ENCODE measurements around the gene GLIPR2.
"Not testable (repeated sequence)": the region's sequence is repeated elsewhere in the genome, so short reads cannot be mapped to it uniquely, and the experiment has no call there.

Gene GLIPR2

DNA sequence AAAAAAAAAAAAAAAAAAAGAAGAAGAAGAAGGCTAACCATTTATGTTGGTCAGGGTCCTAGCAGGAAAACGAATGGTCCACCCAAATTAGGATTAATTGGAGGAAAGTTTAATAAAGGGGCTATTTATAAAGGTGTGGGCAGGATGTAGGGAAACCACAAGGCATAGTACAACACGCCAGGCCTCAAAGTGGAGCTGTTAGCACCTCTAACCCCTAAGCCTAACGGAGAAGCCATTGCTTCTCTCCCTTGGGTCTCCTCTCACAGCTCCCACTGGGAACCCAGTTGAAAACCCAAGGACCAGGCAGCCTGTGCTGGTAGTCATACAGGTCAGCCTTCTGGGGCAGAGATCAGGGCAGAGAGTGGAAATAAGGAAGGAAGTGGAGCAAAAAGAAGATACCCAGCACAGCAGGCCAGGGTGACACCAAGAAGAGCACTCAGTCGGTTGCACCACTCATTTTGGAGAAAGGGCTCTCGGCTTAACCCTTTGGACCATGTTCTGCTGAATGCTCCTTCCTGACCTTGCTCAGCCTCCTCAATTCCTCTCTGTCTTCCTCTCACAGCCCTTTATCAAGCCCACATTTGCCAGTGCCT, 8.8 kb upstream of the GLIPR2 start:
- Histone ChIP-seq H4K91ac (ENCODE audit: low read length) (no peak overlapping the region), H3K36me3 (ENCODE audit: control insufficient read depth in 1 of 2, insufficient read depth in 2 of 2, low read depth in 1 of 2, low read length in 2 of 2) (peaks cover 2 to 30% of the 10 kb centered on the region in 2 experiments), H3K9me3 (ENCODE audit: control insufficient read depth, low read length) (no peaks in the 10 kb centered on the region), H3K4me2 (ENCODE audit: low read length, poor library complexity, severe bottlenecking) (no peak overlapping the region), H3K79me1 (replicated peaks; ENCODE audit: low read length, poor library complexity, severe bottlenecking) (no peaks in the 10 kb centered on the region), H2BK120ac (ENCODE audit: low read depth, low read length) (no peak overlapping the region), H2AK5ac (ENCODE audit: low read length, severe bottlenecking) (no peak overlapping the region), H3K14ac (ENCODE audit: low read length in 2 of 2) (no peak overlapping the region), H3K4ac (ENCODE audit: low read depth in 1 of 2, low read length in 2 of 2) (no peak overlapping the region), H3K4me1 (ENCODE audit: control insufficient read depth, insufficient read depth, low read depth, low read length) (no peaks in the 10 kb centered on the region), H2AFZ (ENCODE audit: low read depth, low read length) (no peak overlapping the region), H2BK12ac (ENCODE audit: low read length in 2 of 2) (no peak overlapping the region), H2BK5ac (ENCODE audit: low read depth, low read length, poor library complexity, severe bottlenecking) (no peak overlapping the region), H3K23ac (ENCODE audit: low read length in 2 of 2) (no peak overlapping the region), H3K4me3 (ENCODE audit: insufficient read depth in 1 of 2, low read depth in 1 of 2, low read length in 2 of 2) (no peak overlapping the region), H4K8ac (ENCODE audit: low read length) (no peak overlapping the region), H2BK15ac (ENCODE audit: low read depth, poor library complexity, severe bottlenecking) (no peak overlapping the region), H3K27ac (ENCODE audit: low read length, poor library complexity, severe bottlenecking) (no peak overlapping the region), H3K27me3 (ENCODE audit: control insufficient read depth in 1 of 2, insufficient read depth in 1 of 2, low read length in 2 of 2) (no peaks in the 10 kb centered on the region), H3K18ac (ENCODE audit: low read depth in 1 of 2, low read length in 2 of 2) (no peak overlapping the region), H3K9ac (ENCODE audit: low read length) (no peak overlapping the region)
- DNase-seq = no peak
- WGBS = 87% methylated on average over 5 of the region's 5 CpGs

- no peak overlapping the region for H2BK120ac ChIP-seq (ENCODE audit: low read depth, low read length)
- no peaks in the 10 kb centered on the region for H3K9me3 ChIP-seq (ENCODE audit: control insufficient read depth, low read length)
- no peak overlapping the region for H2BK15ac ChIP-seq (ENCODE audit: low read depth, poor library complexity, severe bottlenecking)
- no peak overlapping the region for H2AK5ac ChIP-seq (ENCODE audit: low read length, severe bottlenecking)
- H4K8ac ChIP-seq (ENCODE audit: low read length) = no peak overlapping the region
- no peak overlapping the region for H3K4me3 ChIP-seq (ENCODE audit: insufficient read depth in 1 of 2, low read depth in 1 of 2, low read length in 2 of 2)
- H2AFZ ChIP-seq (ENCODE audit: low read depth, low read length) = no peak overlapping the region
- H3K36me3 ChIP-seq (ENCODE audit: control insufficient read depth in 1 of 2, insufficient read depth in 2 of 2, low read depth in 1 of 2, low read length in 2 of 2) = peaks cover 0 to 24% of the 10 kb centered on the region in 2 experiments
- 90% methylated on average over 7 of the region's 8 CpGs for WGBS
- H4K91ac ChIP-seq (ENCODE audit: low read length) = no peak overlapping the region
- H3K27me3 ChIP-seq (ENCODE audit: control insufficient read depth in 1 of 2, insufficient read depth in 1 of 2, low read length in 2 of 2) = no peaks in the 10 kb centered on the region
- H2BK5ac ChIP-seq (ENCODE audit: low read depth, low read length, poor library complexity, severe bottlenecking) = no peak overlapping the region
- H3K27ac ChIP-seq (ENCODE audit: low read length, poor library complexity, severe bottlenecking) = no peak overlapping the region
- no peak overlapping the region for H3K4ac ChIP-seq (ENCODE audit: low read depth in 1 of 2, low read length in 2 of 2)
- H3K79me1 ChIP-seq (replicated peaks; ENCODE audit: low read length, poor library complexity, severe bottlenecking) = no peaks in the 10 kb centered on the region
- no peaks in the 10 kb centered on the region for H3K4me1 ChIP-seq (ENCODE audit: control insufficient read depth, insufficient read depth, low read depth, low read length)
- no peak overlapping the region for H3K23ac ChIP-seq (ENCODE audit: low read length in 2 of 2)
- H3K4me2 ChIP-seq (ENCODE audit: low read length, poor library complexity, severe bottlenecking) = no peak overlapping the region
- H3K14ac ChIP-seq (ENCODE audit: low read length in 2 of 2) = no peak overlapping the region
- no peak overlapping the region for H3K9ac ChIP-seq (ENCODE audit: low read length)
- no peak overlapping the region for H2BK12ac ChIP-seq (ENCODE audit: low read length in 2 of 2)
- no peak for DNase-seq
- no peak overlapping the region for H3K18ac ChIP-seq (ENCODE audit: low read depth in 1 of 2, low read length in 2 of 2)
These were observed 8.2 kb upstream of the GLIPR2 start for GRCh38 chr9:36128349-36128748.

- Histone ChIP-seq H3K14ac (ENCODE audit: low read length in 2 of 2) (no peak overlapping the region), H3K4ac (ENCODE audit: low read depth in 1 of 2, low read length in 2 of 2) (no peak overlapping the region), H2AFZ (ENCODE audit: low read depth, low read length) (no peak overlapping the region), H3K4me2 (ENCODE audit: low read length, poor library complexity, severe bottlenecking) (no peak overlapping the region), H3K18ac (ENCODE audit: low read depth in 1 of 2, low read length in 2 of 2) (no peak overlapping the region), H3K4me3 (ENCODE audit: insufficient read depth in 1 of 2, low read depth in 1 of 2, low read length in 2 of 2) (no peak overlapping the region), H3K9ac (ENCODE audit: low read length) (no peak overlapping the region), H2BK5ac (ENCODE audit: low read depth, low read length, poor library complexity, severe bottlenecking) (no peak overlapping the region), H3K79me1 (replicated peaks; ENCODE audit: low read length, poor library complexity, severe bottlenecking) (no peaks in the 10 kb centered on the region), H4K91ac (ENCODE audit: low read length) (no peak overlapping the region), H3K23ac (ENCODE audit: low read length in 2 of 2) (no peak overlapping the region), H2AK5ac (ENCODE audit: low read length, severe bottlenecking) (no peak overlapping the region), H3K27ac (ENCODE audit: low read length, poor library complexity, severe bottlenecking) (no peak overlapping the region), H4K8ac (ENCODE audit: low read length) (no peak overlapping the region), H3K27me3 (ENCODE audit: control insufficient read depth in 1 of 2, insufficient read depth in 1 of 2, low read length in 2 of 2) (no peaks in the 10 kb centered on the region), H2BK15ac (ENCODE audit: low read depth, poor library complexity, severe bottlenecking) (no peak overlapping the region), H3K4me1 (ENCODE audit: control insufficient read depth, insufficient read depth, low read depth, low read length) (no peaks in the 10 kb centered on the region), H2BK12ac (ENCODE audit: low read length in 2 of 2) (no peak overlapping the region), H2BK120ac (ENCODE audit: low read depth, low read length) (no peak overlapping the region), H3K36me3 (ENCODE audit: control insufficient read depth in 1 of 2, insufficient read depth in 2 of 2, low read depth in 1 of 2, low read length in 2 of 2) (peaks cover 0 to 16% of the 10 kb centered on the region in 2 experiments), H3K9me3 (ENCODE audit: control insufficient read depth, low read length) (no peaks in the 10 kb centered on the region)
- no peak for DNase-seq
- WGBS = 92% methylated on average over 12 of the region's 12 CpGs
These were observed 7.4 kb upstream of the GLIPR2 start for GRCh38 chr9:36129139-36129538.

DNA sequence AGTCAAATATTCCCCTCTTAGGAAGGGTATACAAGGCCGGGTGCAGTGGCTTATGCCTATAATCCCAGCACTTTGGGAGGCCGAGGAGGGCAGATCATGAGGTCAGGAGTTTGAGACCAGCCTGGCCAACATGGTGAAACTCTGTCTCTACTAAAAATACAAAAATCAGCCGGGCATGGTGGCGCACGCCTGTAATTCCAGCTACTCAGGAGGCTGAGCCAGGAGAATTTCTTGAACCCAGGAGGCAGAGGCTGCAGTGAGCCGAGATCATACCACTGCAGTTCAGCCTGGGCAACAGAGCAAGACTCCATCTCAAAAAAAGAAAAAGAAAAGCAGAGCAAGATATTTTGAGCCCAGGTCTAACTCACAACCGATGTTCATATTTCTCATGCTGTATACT, 4.9 kb upstream of the GLIPR2 start:
- H3K4me2 ChIP-seq (ENCODE audit: low read length, poor library complexity, severe bottlenecking); H2AFZ ChIP-seq (ENCODE audit: low read depth, low read length); H3K4me3 ChIP-seq (ENCODE audit: insufficient read depth in 1 of 2, low read depth in 1 of 2, low read length in 2 of 2); H3K27me3 ChIP-seq (ENCODE audit: control insufficient read depth in 1 of 2, insufficient read depth in 1 of 2, low read length in 2 of 2); H2BK15ac ChIP-seq (ENCODE audit: low read depth, poor library complexity, severe bottlenecking); H4K91ac ChIP-seq (ENCODE audit: low read length); H2BK5ac ChIP-seq (ENCODE audit: low read depth, low read length, poor library complexity, severe bottlenecking); DNase-seq; H3K14ac ChIP-seq (ENCODE audit: low read length in 2 of 2); H2BK12ac ChIP-seq (ENCODE audit: low read length in 2 of 2); H3K18ac ChIP-seq (ENCODE audit: low read depth in 1 of 2, low read length in 2 of 2); H3K36me3 ChIP-seq (ENCODE audit: control insufficient read depth in 1 of 2, insufficient read depth in 2 of 2, low read depth in 1 of 2, low read length in 2 of 2); H3K79me1 ChIP-seq (replicated peaks; ENCODE audit: low read length, poor library complexity, severe bottlenecking); H2AK5ac ChIP-seq (ENCODE audit: low read length, severe bottlenecking); H2BK120ac ChIP-seq (ENCODE audit: low read depth, low read length); H3K4me1 ChIP-seq (ENCODE audit: control insufficient read depth, insufficient read depth, low read depth, low read length); H4K8ac ChIP-seq (ENCODE audit: low read length); H3K4ac ChIP-seq (ENCODE audit: low read depth in 1 of 2, low read length in 2 of 2); H3K27ac ChIP-seq (ENCODE audit: low read length, poor library complexity, severe bottlenecking); H3K23ac ChIP-seq (ENCODE audit: low read length in 2 of 2); H3K9me3 ChIP-seq (ENCODE audit: control insufficient read depth, low read length): not testable (repeated sequence)
- WGBS = 97% methylated on average over 7 of the region's 7 CpGs
- peak overlapping the region; percentile 59 for H3K9ac ChIP-seq (ENCODE audit: low read length)
